H1 (cell line): ENCODE data around the gene RPL22L1. TPM values are rescaled to one million over a fixed set of nuclear protein-coding genes. Genes with fewer than 3 reads are reported as not detected.

ENCODE experiments used
- CTCF ChIA-PET: fragments of 300-600 bp; sonication (Branson Sonifier 250); formaldehyde crosslinking; loops from one replicate; lab custom pipeline; 2021; ENCODE audit not compliant: partially characterized antibody; lab: Charles Lee
- POLR2A ChIA-PET: fragments of 300-600 bp; sonication (Branson Sonifier 250); formaldehyde crosslinking; loops from one replicate; lab custom pipeline; 2021; ENCODE audit warnings: inconsistent platforms; ENCODE audit not compliant: partially characterized antibody; lab: Charles Lee
- DNase-seq, 2 experiments: peaks; one replicate each; pipeline versions ENCODE4 v3.0.0 to v3.0.0-alpha.2; 2010 to 2022; ENCODE audit warnings: low spot score in 2 of 2, low read depth in 1 of 2, mixed read lengths in 1 of 2
- FAIRE-seq: peaks from 2 replicates; lab custom pipeline; 2011; peaks lifted over from hg19 to GRCh38; lab: Jason Lieb, UNC
- H2AFZ ChIP-seq: 2 replicates; pipeline ENCODE4 v1.8.1; 2012; ENCODE audit warnings: low read length, inconsistent platforms
- H2AK5ac ChIP-seq: 2 replicates; pipeline ENCODE4 v1.6.1; 2013; ENCODE audit warnings: low read depth, low read length
- H2BK120ac ChIP-seq: replicated peaks from 2 replicates; pipeline ENCODE3; 2013; ENCODE audit warnings: low read depth, low read length, inconsistent platforms
- H2BK12ac ChIP-seq: 2 replicates; pipeline ENCODE4 v1.6.1; 2013; ENCODE audit warnings: low read depth, low read length
- H2BK15ac ChIP-seq: 2 replicates; pipeline ENCODE4 v1.6.1; 2013; ENCODE audit warnings: low read length
- H2BK20ac ChIP-seq: 2 replicates; pipeline ENCODE4 v1.6.1; 2013; ENCODE audit warnings: low read length
- H2BK5ac ChIP-seq: 2 replicates; pipeline ENCODE4 v1.6.1; 2013; ENCODE audit warnings: low read depth, low read length
- H3K14ac ChIP-seq: 2 replicates; pipeline ENCODE4 v1.6.1; 2013; ENCODE audit warnings: inconsistent platforms; ENCODE audit not compliant: insufficient read length
- H3K18ac ChIP-seq: 2 replicates; pipeline ENCODE4 v1.6.1; 2013; ENCODE audit warnings: low read length; ENCODE audit errors: extremely low read depth
- H3K23ac ChIP-seq: 2 replicates; pipeline ENCODE4 v1.6.1; 2013; ENCODE audit warnings: inconsistent platforms; ENCODE audit not compliant: insufficient read length
- H3K23me2 ChIP-seq: 2 replicates; pipeline ENCODE4 v1.6.1; 2013; ENCODE audit warnings: low read depth, low read length
- H3K27ac ChIP-seq: 2 replicates; pipeline ENCODE4 v1.6.1; 2011; ENCODE audit warnings: low read depth, low read length, inconsistent platforms
- H3K27me3 ChIP-seq, 4 experiments: replicated peaks in 1 of 4; 1 replicate in 1 of 4; 2 replicates in 3 of 4; pipeline versions ENCODE4 v1.6.1 to v1.8.1; 2011 to 2013; ENCODE audit warnings: low read length in 3 of 4, mild to moderate bottlenecking in 3 of 4, inconsistent platforms in 2 of 4, mixed read lengths in 2 of 4, moderate library complexity in 1 of 4; ENCODE audit not compliant: control insufficient read depth in 3 of 4, insufficient read depth in 3 of 4; ENCODE audit errors: extremely low read depth in 1 of 4
- H3K36me3 ChIP-seq, 4 experiments: 2 replicates each; pipeline versions ENCODE4 v1.6.1 to v1.8.1; 2011 to 2013; ENCODE audit warnings: mild to moderate bottlenecking in 4 of 4, low read length in 3 of 4, moderate library complexity in 2 of 4, control low read depth in 1 of 4, inconsistent platforms in 1 of 4; ENCODE audit not compliant: insufficient read depth in 4 of 4, control insufficient read depth in 2 of 4
- H3K4ac ChIP-seq: replicated peaks from 2 replicates; pipeline ENCODE3; 2013; ENCODE audit warnings: low read length, low read depth, mixed read lengths, inconsistent platforms; ENCODE audit not compliant: insufficient read length
- H3K4me1 ChIP-seq, 4 experiments: replicated peaks in 1 of 4; 1 replicate in 1 of 4; 2 replicates in 3 of 4; pipeline versions ENCODE4 v1.6.1 to v1.8.1; 2011 to 2013; ENCODE audit warnings: low read length in 3 of 4, inconsistent platforms in 2 of 4, mixed read lengths in 1 of 4; ENCODE audit not compliant: insufficient read depth in 4 of 4, control insufficient read depth in 3 of 4
- H3K4me2 ChIP-seq, 2 experiments: 2 replicates each; pipeline versions ENCODE4 v1.6.1 to v1.8.1; 2011 to 2013; ENCODE audit warnings: low read depth in 2 of 2, low read length in 2 of 2, control low read depth in 1 of 2, inconsistent platforms in 1 of 2, mild to moderate bottlenecking in 1 of 2; ENCODE audit not compliant: insufficient read depth in 1 of 2
- H3K4me3 ChIP-seq, 4 experiments: fragments of 200-600, 300-600 bp in 1 of 4; sonication (generic), shearing (Covaris generic), sonication (Bioruptor Twin) in 1 of 4; 2 replicates each; pipeline versions ENCODE4 v1.5.1 to v1.8.1; 2011 to 2016; ENCODE audit warnings: low read length in 4 of 4, low read depth in 3 of 4, control low read depth in 2 of 4, inconsistent platforms in 2 of 4, mild to moderate bottlenecking in 2 of 4, mixed read lengths in 1 of 4, moderate library complexity in 1 of 4; ENCODE audit not compliant: insufficient read depth in 2 of 4; ENCODE audit errors: extremely low read depth in 1 of 4
- H3K56ac ChIP-seq: replicated peaks from 2 replicates; pipeline ENCODE3; 2013; ENCODE audit warnings: low read depth, mild to moderate bottlenecking, mixed read lengths, low read length, inconsistent platforms; ENCODE audit not compliant: insufficient read length
- H3K79me1 ChIP-seq: 2 replicates; pipeline ENCODE4 v1.6.1; 2013; ENCODE audit warnings: low read depth, low read length, control low read depth
- H3K79me2 ChIP-seq, 2 experiments: 2 replicates each; pipeline versions ENCODE4 v1.6.1 to v1.8.1; 2012 to 2013; ENCODE audit warnings: low read length in 2 of 2, mild to moderate bottlenecking in 2 of 2, inconsistent platforms in 1 of 2; ENCODE audit not compliant: insufficient read depth in 2 of 2, control insufficient read depth in 1 of 2
- H3K9ac ChIP-seq, 4 experiments: replicated peaks in 1 of 4; 1 replicate in 1 of 4; 2 replicates in 3 of 4; pipeline versions ENCODE4 v1.6.1 to v1.8.1; 2011 to 2013; ENCODE audit warnings: low read depth in 3 of 4, low read length in 3 of 4, control low read depth in 2 of 4, mild to moderate bottlenecking in 2 of 4, moderate library complexity in 2 of 4, inconsistent platforms in 1 of 4; ENCODE audit errors: extremely low read depth in 1 of 4
- H3K9me3 ChIP-seq, 2 experiments: 2 replicates each; pipeline versions ENCODE4 v1.6.1 to v1.8.1; 2012 to 2013; ENCODE audit warnings: mild to moderate bottlenecking in 2 of 2, moderate library complexity in 2 of 2, control low read depth in 1 of 2, inconsistent platforms in 1 of 2, low read depth in 1 of 2, low read length in 1 of 2, mixed read lengths in 1 of 2; ENCODE audit not compliant: insufficient read depth in 2 of 2
- H4K20me1 ChIP-seq, 2 experiments: replicated peaks in 1 of 2; 2 replicates each; pipeline versions ENCODE3 to v1.8.1; 2011 to 2013; ENCODE audit warnings: inconsistent platforms in 2 of 2, low read length in 2 of 2, mild to moderate bottlenecking in 1 of 2; ENCODE audit not compliant: insufficient read depth in 2 of 2, control insufficient read depth in 1 of 2
- H4K5ac ChIP-seq: 2 replicates; pipeline ENCODE4 v1.6.1; 2013; ENCODE audit warnings: low read length, low read depth, mixed read lengths, inconsistent platforms; ENCODE audit not compliant: insufficient read length
- H4K8ac ChIP-seq: 2 replicates; pipeline ENCODE4 v1.8.0; 2013; ENCODE audit warnings: mild to moderate bottlenecking, moderate library complexity, low read length, inconsistent platforms; ENCODE audit not compliant: insufficient read depth; ENCODE audit errors: extremely low read depth
- H4K91ac ChIP-seq: replicated peaks from 2 replicates; pipeline ENCODE3; 2013; ENCODE audit warnings: low read length, mixed read lengths, inconsistent platforms; ENCODE audit not compliant: insufficient read length
- POLR2AphosphoS5 ChIP-seq: IDR thresholded peaks from 2 replicates; pipeline ENCODE4 v1.6.1; 2011; ENCODE audit warnings: low read depth, low read length
- SP4 ChIP-seq: IDR thresholded peaks from 2 replicates; pipeline ENCODE4 v1.6.1; 2012; ENCODE audit warnings: low read length, inconsistent platforms
- YY1 ChIP-seq: IDR thresholded peaks from 2 replicates; pipeline ENCODE4 v1.6.1; 2011; ENCODE audit warnings: low read depth, mild to moderate bottlenecking, low read length
- WGBS, 2 experiments: shearing (Covaris generic) in 1 of 2; methylation state at CpG; one replicate each; pipeline versions ENCODE4 v1.1.6 to v1.1.7; 2013 to 2015; ENCODE audit warnings: low lambda C conversion rate in 2 of 2, mixed read lengths in 2 of 2, inconsistent platforms in 1 of 2, low coverage in 1 of 2, missing lambda C conversion rate in 1 of 2; ENCODE audit not compliant: insufficient replicate concordance in 2 of 2, insufficient coverage in 1 of 2, insufficient read length in 1 of 2; ENCODE audit errors: extremely low coverage in 1 of 2, missing lambda C conversion rate in 1 of 2; 5-methylcytosine and 5-hydroxymethylcytosine counted together
- polyA plus RNA-seq, 7 experiments: library from polyadenylated mRNA; depleted of rRNA in 3 of 7; stranded (reverse) in 5 of 7; unstranded in 2 of 7; fragments of >200 nt in 5 of 7; fragments of 200-250 nt in 2 of 7; gene quantifications; 1 replicate in 5 of 7; 2 replicates in 1 of 7; 4 replicates in 1 of 7; pipeline versions ENCODE4 v1.2.1 to v1.2.3, GENCODE V29; 2011 to 2013; ENCODE audit warnings: missing spikeins in 2 of 7, mixed read lengths in 2 of 7
- total RNA-seq: library from RNA; stranded (reverse); fragmentation: NEBNext Ultra II Directional; extraction: Animal tissue kit (Norgen Biotek cat#: 25700); gene quantifications from 2 replicates; pipeline ENCODE4 v1.2.1, GENCODE V29; 2021

Gene RPL22L1
- total and polyA plus RNA-seq, 2 of the 8 experiments (the other 6 are each of a cell fraction or from before 2014, with no cell fraction given), result 99.9 to 280 TPM

GRCh38 chr3:170839518-170840100 is 30.4 kb downstream of the RPL22L1 start:
- Histone ChIP-seq H4K20me1 (no peaks in the 10 kb centered on the region), H3K4me3 (no peak overlapping the region), H2BK20ac (peak overlapping the region; percentile 8; the same call in 1 of the 2 replicates), H3K36me3 (no peaks in the 10 kb centered on the region), H3K79me1 (no peaks in the 10 kb centered on the region), H3K79me2 (no peaks in the 10 kb centered on the region), H4K8ac (no peak overlapping the region), H3K9ac (no peak overlapping the region), H3K27ac (no peak overlapping the region), H2BK12ac (no peak overlapping the region), H3K23ac (no peak overlapping the region), H2AFZ (no peak overlapping the region), H3K23me2 (peaks cover 2% of the 10 kb centered on the region; the same call in 1 of the 2 replicates), H4K91ac (no peak overlapping the region), H2BK15ac (no peak overlapping the region), H3K27me3 (no peaks in the 10 kb centered on the region), H2BK5ac (no peak overlapping the region), H2BK120ac (no peak overlapping the region), H4K5ac (no peak overlapping the region), H3K56ac (no peak overlapping the region), H3K4me1 (peaks cover 0 to 3% (median 2%) of the 10 kb centered on the region in 4 experiments; a peak in 3 of 7 replicates), H3K4ac (no peak overlapping the region), H2AK5ac (no peak overlapping the region), H3K9me3 (peaks cover 0 to 5% of the 10 kb centered on the region in 2 experiments; a peak in 1 of 4 replicates), H3K4me2 (no peak overlapping the region), H3K18ac (no peak overlapping the region), H3K14ac (no peak overlapping the region)
- ChIA-PET CTCF (interaction anchor here (0.5 to 2.1 kb wide), 4 partner anchors 9 to 436 kb away, joined by 3 to 8 read pairs (median 4); no protein-coding TSS in a partner anchor), POLR2A (interaction anchor here (1.4 kb wide), 1 partner anchor 31 kb away, joined by 4 read pairs; the partner anchor contains the start of gene RPL22L1)
- DNase-seq, result no peak
- no peak for FAIRE-seq
- 94% methylated on average over 3 of the region's 3 CpGs; no CpG with 5 or more reads in 1 of the 2 experiments for WGBS, 2 experiments
- TF ChIP-seq SP4 (no peak), YY1 (0 out of 2 replicates have a peak, but pooled peaks have one; percentile 10), POLR2AphosphoS5 (no peak)
